ENCODE measurements around the gene SMIM24. TPM values are rescaled to one million over a fixed set of nuclear protein-coding genes. Genes with fewer than 3 reads are reported as not detected.

Gene SMIM24
- total RNA-seq, 1 experiment from 2014 or later: not detected

DNA sequence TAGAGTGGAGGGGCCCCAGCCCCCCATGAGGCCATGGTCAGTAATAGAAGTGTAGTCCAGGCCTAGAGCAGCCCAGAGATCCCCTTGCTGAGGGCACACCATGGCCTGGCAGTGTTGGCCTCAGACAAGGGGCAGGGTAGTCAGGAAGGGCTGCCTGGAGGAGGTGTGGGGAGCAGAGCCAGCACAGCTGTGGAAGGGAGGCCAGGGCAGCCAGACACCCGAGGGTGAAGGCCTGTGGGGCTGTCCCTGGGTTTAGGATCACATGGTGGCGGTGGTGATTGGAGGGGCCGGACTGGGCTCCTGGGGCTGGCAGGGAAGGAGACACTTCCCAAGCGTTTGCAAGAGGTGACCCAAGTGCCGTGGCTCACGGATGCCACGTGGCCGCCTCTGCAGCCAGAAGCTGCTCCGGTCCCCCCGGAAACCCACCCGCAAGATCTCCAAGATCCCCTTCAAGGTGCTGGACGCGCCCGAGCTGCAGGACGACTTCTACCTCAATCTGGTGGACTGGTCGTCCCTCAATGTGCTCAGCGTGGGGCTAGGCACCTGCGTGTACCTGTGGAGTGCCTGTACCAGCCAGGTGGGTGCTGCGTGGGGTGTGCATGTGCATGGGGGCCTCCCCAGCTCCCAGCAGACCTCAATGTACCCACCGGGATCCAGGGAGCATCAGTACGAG lies 47.0 kb upstream of the SMIM24 start:
- no peaks in the 10 kb centered on the region for H3K27me3 Mint-ChIP-seq (ENCODE audit: insufficient read depth, unreplicated experiment)
- no peak for DNase-seq (ENCODE audit: unreplicated experiment)
- ChIA-PET POLR2A (interaction anchor here (0.5 kb wide), 1 partner anchor 484 kb away, joined by 3 read pairs; no protein-coding TSS in a partner anchor), CTCF (interaction anchor here (0.6 to 1.0 kb wide), 2 partner anchors 18 to 43 kb away, joined by 3 to 5 read pairs; no protein-coding TSS in a partner anchor)
- intact Hi-C loops (cut with micrococcal nuclease): no loop called here
- H3K4me3 Mint-ChIP-seq (ENCODE audit: unreplicated experiment): no peak overlapping the region
- TF ChIP-seq, protein P1, sequence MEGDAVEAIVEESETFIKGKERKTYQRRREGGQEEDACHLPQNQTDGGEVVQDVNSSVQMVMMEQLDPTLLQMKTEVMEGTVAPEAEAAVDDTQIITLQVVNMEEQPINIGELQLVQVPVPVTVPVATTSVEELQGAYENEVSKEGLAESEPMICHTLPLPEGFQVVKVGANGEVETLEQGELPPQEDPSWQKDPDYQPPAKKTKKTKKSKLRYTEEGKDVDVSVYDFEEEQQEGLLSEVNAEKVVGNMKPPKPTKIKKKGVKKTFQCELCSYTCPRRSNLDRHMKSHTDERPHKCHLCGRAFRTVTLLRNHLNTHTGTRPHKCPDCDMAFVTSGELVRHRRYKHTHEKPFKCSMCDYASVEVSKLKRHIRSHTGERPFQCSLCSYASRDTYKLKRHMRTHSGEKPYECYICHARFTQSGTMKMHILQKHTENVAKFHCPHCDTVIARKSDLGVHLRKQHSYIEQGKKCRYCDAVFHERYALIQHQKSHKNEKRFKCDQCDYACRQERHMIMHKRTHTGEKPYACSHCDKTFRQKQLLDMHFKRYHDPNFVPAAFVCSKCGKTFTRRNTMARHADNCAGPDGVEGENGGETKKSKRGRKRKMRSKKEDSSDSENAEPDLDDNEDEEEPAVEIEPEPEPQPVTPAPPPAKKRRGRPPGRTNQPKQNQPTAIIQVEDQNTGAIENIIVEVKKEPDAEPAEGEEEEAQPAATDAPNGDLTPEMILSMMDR (IDR thresholded peaks at IDR 0.05; ENCODE audit: unreplicated experiment): no peak
- no peak overlapping the region for H3K27ac Mint-ChIP-seq (ENCODE audit: low read depth, unreplicated experiment)
- H3K4me1 Mint-ChIP-seq (ENCODE audit: insufficient read depth, unreplicated experiment): no peaks in the 10 kb centered on the region
- H3K9me3 Mint-ChIP-seq (ENCODE audit: unreplicated experiment): no peaks in the 10 kb centered on the region
- BruUV-seq (replicated peaks): no TSS peak
- H3K36me3 Mint-ChIP-seq (ENCODE audit: insufficient read depth, unreplicated experiment): peaks cover 19% of the 10 kb centered on the region

DNA sequence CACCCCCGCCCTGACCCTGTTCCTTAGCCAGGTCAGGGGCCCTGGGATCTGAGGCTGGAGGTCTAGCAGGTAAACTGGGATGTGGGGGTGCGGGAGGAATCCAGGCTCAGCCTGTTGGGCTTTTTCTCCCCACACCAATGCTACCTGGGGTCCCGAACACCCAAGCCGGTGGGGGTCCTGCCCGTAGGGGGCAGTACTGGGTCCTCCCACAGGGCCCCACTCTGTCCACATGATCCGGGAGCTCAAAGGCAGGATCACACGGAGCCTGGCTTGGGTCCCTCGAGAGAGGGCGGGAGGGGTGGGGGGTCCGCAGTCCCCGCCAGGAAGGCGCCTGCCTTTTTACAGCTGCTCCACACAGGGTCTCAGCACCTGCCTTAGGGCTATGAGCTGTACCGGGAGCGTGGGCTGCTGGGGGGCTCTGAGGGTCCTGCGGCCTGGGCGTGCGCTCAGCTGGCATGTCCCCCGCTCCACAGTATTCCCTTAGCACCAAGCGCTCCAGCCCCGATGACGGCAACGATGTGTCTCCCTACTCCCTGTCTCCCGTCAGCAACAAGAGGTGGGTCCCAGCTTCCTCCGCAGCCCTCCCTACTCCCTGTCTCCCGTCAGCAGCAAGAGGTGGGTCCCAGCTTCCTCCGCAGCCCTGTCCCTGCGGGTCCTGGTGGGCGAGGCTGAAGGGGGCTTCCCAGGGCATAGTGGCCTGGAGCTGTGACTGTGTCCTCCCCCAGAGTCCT lies 46.3 kb upstream of the SMIM24 start:
- POLR2A ChIA-PET: no interaction called here
- TF ChIP-seq, protein P1 (IDR thresholded peaks at IDR 0.05; ENCODE audit: unreplicated experiment): no peak
- H3K27ac Mint-ChIP-seq (ENCODE audit: low read depth, unreplicated experiment): no peak overlapping the region
- intact Hi-C loops (cut with micrococcal nuclease): no loop called here
- peaks cover 24% of the 10 kb centered on the region for H3K36me3 Mint-ChIP-seq (ENCODE audit: insufficient read depth, unreplicated experiment)
- H3K27me3 Mint-ChIP-seq (ENCODE audit: insufficient read depth, unreplicated experiment): no peaks in the 10 kb centered on the region
- BruUV-seq (replicated peaks): no TSS peak
- no peak for DNase-seq (ENCODE audit: unreplicated experiment)
- H3K9me3 Mint-ChIP-seq (ENCODE audit: unreplicated experiment): no peaks in the 10 kb centered on the region
- no peaks in the 10 kb centered on the region for H3K4me1 Mint-ChIP-seq (ENCODE audit: insufficient read depth, unreplicated experiment)
- CTCF ChIA-PET: interaction anchor here (0.5 to 1.0 kb wide), 2 partner anchors 42 to 222 kb away, joined by 3 read pairs; no protein-coding TSS in a partner anchor
- no peak overlapping the region for H3K4me3 Mint-ChIP-seq (ENCODE audit: unreplicated experiment)

DNA sequence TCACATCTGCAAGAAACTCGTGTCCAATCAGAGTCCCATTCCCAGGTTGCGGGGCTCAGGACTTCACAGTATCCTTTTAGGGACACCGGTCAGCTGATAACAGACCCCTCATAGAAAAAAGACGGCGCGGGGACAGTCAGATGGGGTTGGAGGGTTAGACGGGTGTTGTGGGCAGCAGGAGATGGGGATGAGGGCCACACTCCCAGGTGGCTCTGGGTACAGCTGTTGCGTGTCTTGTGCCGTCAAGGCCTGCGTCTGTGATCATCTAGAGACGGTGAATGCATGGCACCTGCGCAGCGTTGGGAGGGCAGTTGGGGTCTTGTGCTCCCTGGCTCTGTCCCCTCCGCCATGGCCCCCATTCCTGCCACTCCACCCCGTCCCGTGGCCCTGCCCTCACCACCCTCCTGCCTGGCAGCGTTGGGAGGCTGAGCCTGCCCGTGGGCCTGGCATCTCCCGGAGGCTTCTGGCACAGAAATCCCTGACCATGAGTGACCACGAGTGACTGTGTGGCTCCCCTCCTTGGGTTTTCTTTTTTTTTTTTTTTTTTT lies 44.7 kb upstream of the SMIM24 start:
- ChIA-PET POLR2A (no interaction called here), CTCF (no interaction called here)
- DNase-seq (ENCODE audit: unreplicated experiment): no peak
- Mint-ChIP-seq H3K27ac (ENCODE audit: low read depth, unreplicated experiment) (no peak overlapping the region), H3K4me3 (ENCODE audit: unreplicated experiment) (no peak overlapping the region), H3K4me1 (ENCODE audit: insufficient read depth, unreplicated experiment) (peaks cover 11% of the 10 kb centered on the region), H3K36me3 (ENCODE audit: insufficient read depth, unreplicated experiment) (peaks cover 34% of the 10 kb centered on the region), H3K27me3 (ENCODE audit: insufficient read depth, unreplicated experiment) (no peaks in the 10 kb centered on the region), H3K9me3 (ENCODE audit: unreplicated experiment) (no peaks in the 10 kb centered on the region)
- intact Hi-C loops (cut with micrococcal nuclease): no loop called here
- no TSS peak for BruUV-seq (replicated peaks)
- TF ChIP-seq, protein P1 (IDR thresholded peaks at IDR 0.05; ENCODE audit: unreplicated experiment): no peak

DNA sequence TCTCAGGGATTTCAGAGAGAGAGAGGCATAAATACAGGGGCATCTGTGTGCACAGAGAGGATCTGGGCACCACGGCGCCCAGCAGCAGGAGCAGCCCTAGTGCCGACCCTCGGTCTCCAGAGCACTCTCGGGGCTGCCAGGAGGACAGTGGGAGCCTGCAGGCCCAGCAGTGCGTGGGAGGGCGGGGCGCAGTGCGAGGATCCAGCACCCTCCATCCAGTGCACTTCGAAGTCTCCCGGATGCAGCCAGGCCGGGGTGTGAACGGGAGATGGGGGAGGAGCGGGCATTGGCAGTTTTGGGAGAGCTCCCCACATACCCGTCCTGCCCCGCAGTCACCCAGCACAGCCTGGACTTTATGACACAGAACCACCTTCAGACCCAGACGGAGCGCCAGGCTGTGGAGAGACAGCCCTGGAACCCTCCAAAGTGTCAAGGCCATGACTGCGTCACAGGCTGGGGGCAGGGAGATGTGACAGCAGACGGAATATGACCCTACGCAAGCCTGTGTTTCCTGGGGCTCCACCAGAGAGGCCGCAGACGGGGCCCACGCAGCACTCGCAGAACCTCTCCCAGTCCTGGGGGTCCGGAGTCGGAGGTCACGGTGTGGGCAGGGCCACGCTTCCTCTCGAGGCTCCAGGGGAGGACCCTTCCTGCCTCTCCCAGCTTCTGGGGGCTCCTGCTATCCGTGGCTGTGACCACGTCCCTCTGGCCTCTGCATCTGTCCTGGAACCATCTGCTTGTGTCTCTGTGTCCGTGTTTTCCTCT lies 43.9 kb upstream of the SMIM24 start:
- BruUV-seq (replicated peaks): no TSS peak
- POLR2A ChIA-PET: no interaction called here
- intact Hi-C loops (cut with micrococcal nuclease): no loop called here
- TF ChIP-seq, protein P1 (IDR thresholded peaks at IDR 0.05; ENCODE audit: unreplicated experiment): no peak
- Mint-ChIP-seq H3K27me3 (ENCODE audit: insufficient read depth, unreplicated experiment) (no peaks in the 10 kb centered on the region), H3K27ac (ENCODE audit: low read depth, unreplicated experiment) (no peak overlapping the region), H3K4me1 (ENCODE audit: insufficient read depth, unreplicated experiment) (peaks cover 11% of the 10 kb centered on the region), H3K9me3 (ENCODE audit: unreplicated experiment) (no peaks in the 10 kb centered on the region), H3K4me3 (ENCODE audit: unreplicated experiment) (no peak overlapping the region), H3K36me3 (ENCODE audit: insufficient read depth, unreplicated experiment) (peaks cover 34% of the 10 kb centered on the region)
- DNase-seq (ENCODE audit: unreplicated experiment): no peak
- CTCF ChIA-PET: interaction anchor here (0.6 kb wide), 1 partner anchor 55 kb away, joined by 3 read pairs; no protein-coding TSS in a partner anchor
